ENCODE data around the gene NELL2.

DNA sequence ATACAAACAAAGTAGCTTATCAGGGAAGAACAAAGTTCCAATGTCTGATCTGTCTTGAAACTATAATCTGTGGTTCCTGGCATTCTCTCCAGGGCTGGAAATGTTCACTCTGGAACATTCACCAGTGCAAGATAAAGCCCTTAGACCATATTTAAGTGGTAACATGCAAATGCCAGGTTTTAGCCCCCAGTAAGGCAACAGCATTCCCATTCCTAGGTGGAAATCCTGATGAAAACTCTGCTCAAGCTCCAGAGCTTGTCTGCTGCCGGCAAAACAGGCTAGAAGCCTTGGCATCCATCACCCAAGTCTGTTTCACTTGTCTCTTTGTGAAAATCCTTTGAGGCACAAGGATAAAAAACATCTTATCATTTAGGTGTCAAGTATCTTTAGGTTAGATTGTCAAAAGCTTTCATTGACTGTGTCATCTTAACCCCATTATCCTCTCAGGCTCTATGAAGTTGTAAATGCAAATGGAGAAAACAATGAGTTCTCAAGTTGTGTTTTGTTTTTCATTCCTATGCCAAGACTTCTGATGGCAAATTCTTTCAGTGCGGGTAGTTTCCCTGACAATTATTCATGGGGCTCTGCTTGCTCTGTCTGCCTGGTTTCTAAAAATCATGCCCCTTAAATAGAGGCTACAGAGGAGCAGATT is 344.7 kb downstream of the NELL2 start:
- TF ChIP-seq, protein P1, sequence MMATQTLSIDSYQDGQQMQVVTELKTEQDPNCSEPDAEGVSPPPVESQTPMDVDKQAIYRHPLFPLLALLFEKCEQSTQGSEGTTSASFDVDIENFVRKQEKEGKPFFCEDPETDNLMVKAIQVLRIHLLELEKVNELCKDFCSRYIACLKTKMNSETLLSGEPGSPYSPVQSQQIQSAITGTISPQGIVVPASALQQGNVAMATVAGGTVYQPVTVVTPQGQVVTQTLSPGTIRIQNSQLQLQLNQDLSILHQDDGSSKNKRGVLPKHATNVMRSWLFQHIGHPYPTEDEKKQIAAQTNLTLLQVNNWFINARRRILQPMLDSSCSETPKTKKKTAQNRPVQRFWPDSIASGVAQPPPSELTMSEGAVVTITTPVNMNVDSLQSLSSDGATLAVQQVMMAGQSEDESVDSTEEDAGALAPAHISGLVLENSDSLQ (IDR thresholded peaks at IDR 0.05): no peak
- TF ChIP-seq ZNF384 (IDR thresholded peaks at IDR 0.05) (no peak), FOXK2 (IDR thresholded peaks at IDR 0.05) (no peak), FOXM1 (IDR thresholded peaks at IDR 0.05; ENCODE audit: borderline replicate concordance) (no peak), L3MBTL2 (conservative IDR thresholded peaks at IDR 0.05) (no peak), ARNT (IDR thresholded peaks at IDR 0.05) (no peak), ELF4 (IDR thresholded peaks at IDR 0.05) (no peak), HDGF (IDR thresholded peaks at IDR 0.05; ENCODE audit: borderline replicate concordance) (no peak), SP1 (IDR thresholded peaks at IDR 0.05) (no peak), FOXA1 (IDR thresholded peaks at IDR 0.05) (no peak)

Data from HEK293T (cell line).